ENCODE measurements around the gene DAB2IP.

DAB2IP gene

DNA sequence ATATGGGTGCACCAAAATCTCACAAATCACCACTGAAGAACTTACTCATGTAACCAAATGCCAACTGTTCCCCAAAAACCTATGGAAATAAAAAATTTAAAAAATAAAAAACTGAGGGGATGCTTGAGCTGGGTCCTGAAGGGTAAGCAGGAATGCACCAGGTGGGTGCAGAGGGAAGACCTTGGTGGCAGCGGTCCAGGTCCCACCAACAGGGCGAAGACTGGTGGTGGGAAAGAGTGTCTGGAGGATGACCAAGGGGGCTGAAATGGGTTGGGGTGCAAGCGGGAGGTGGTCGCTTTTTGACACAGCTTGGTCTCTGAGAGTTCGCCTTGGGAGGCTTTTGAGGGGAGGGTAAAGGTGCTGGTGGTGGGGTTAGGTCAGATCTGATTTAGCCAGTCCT lies 3.3 kb upstream of the DAB2IP start:
- Histone ChIP-seq H3K27ac (ENCODE audit: low read depth, low read length) (no peak overlapping the region), H3K4me1 (ENCODE audit: insufficient read depth, low read length) (peaks cover 44% of the 10 kb centered on the region), H3K4me3 (ENCODE audit: low read depth in 1 of 2, low read length in 2 of 2) (no peak overlapping the region), H3K36me3 (ENCODE audit: insufficient read depth, low read length) (no peaks in the 10 kb centered on the region), H3K9me3 (ENCODE audit: low read length) (no peaks in the 10 kb centered on the region), H3K27me3 (ENCODE audit: control insufficient read depth in 1 of 2, insufficient read depth in 2 of 2, low read length in 2 of 2) (no peaks in the 10 kb centered on the region), H3K9ac (ENCODE audit: low read length) (no peak overlapping the region)

DNA sequence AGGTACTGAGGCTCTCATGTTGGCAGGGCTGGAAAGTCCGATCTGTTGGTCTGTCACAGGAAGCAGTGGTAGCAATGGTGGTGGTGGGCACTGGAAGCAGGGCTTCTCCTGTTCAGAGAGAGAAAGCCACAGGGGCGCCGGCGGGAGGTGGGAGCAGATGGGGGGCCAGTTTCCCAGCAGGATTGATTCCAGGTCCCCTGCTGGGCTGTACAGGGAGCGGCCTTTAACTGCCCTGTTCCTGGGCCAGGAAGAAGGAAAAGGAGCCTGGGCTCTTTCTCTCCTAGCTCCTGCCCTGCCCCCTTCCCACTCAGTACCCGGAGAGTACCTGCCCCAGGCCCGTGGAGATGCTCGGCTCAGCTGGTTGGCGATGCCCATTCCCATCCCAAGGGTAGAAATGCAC lies 2.6 kb upstream of the DAB2IP start:
- no peaks in the 10 kb centered on the region for H3K36me3 ChIP-seq (ENCODE audit: insufficient read depth, low read length)
- no peaks in the 10 kb centered on the region for H3K9me3 ChIP-seq (ENCODE audit: low read length)
- no peaks in the 10 kb centered on the region for H3K27me3 ChIP-seq (ENCODE audit: control insufficient read depth in 1 of 2, insufficient read depth in 2 of 2, low read length in 2 of 2)
- no peak overlapping the region for H3K4me3 ChIP-seq (ENCODE audit: low read depth in 1 of 2, low read length in 2 of 2)
- peaks cover 46% of the 10 kb centered on the region for H3K4me1 ChIP-seq (ENCODE audit: insufficient read depth, low read length)
- H3K27ac ChIP-seq (ENCODE audit: low read depth, low read length) = no peak overlapping the region
- no peak overlapping the region for H3K9ac ChIP-seq (ENCODE audit: low read length)

DNA sequence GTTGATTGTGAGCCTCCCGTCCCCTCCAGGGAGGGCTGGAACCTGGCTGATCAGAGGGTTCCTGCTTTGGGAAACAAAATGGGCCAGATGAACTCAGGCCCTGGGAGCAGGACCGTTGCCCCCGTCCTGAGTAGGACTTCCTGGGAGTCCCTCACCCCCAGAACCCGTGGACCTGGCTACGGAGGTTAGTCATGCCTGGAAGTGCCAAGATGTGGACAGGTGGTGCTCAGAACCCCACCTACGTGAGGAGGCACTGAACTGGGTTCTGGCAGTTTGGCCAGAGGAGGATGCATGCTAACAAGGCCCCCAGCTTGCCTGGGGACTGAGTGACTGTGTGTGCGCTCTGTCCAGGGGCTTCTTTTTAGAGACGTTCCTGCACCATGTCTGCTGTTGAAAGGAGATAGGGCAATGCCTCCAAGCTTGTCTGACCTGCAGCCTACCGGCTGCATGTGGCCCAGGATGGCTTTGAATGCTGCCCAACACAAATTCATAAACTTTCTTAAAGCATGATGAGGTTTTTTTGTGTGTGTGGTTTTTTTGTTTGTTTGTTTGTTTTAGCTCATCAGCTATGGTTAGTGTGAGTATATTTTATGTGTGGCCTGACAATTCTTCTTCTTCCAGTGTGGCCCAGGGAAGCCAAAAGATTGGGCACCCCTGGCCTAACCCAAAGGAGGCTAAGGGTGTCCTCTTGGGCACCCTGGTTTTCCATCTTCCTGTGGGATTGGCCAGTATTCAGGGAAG lies 1.8 kb upstream of the DAB2IP start:
- Histone ChIP-seq H3K4me3 (ENCODE audit: low read depth in 1 of 2, low read length in 2 of 2) (no peak overlapping the region), H3K4me1 (ENCODE audit: insufficient read depth, low read length) (peaks cover 47% of the 10 kb centered on the region), H3K27ac (ENCODE audit: low read depth, low read length) (peak overlapping the region; percentile 58), H3K36me3 (ENCODE audit: insufficient read depth, low read length) (no peaks in the 10 kb centered on the region), H3K27me3 (ENCODE audit: control insufficient read depth in 1 of 2, insufficient read depth in 2 of 2, low read length in 2 of 2) (no peaks in the 10 kb centered on the region), H3K9ac (ENCODE audit: low read length) (no peak overlapping the region), H3K9me3 (ENCODE audit: low read length) (no peaks in the 10 kb centered on the region)

DNA sequence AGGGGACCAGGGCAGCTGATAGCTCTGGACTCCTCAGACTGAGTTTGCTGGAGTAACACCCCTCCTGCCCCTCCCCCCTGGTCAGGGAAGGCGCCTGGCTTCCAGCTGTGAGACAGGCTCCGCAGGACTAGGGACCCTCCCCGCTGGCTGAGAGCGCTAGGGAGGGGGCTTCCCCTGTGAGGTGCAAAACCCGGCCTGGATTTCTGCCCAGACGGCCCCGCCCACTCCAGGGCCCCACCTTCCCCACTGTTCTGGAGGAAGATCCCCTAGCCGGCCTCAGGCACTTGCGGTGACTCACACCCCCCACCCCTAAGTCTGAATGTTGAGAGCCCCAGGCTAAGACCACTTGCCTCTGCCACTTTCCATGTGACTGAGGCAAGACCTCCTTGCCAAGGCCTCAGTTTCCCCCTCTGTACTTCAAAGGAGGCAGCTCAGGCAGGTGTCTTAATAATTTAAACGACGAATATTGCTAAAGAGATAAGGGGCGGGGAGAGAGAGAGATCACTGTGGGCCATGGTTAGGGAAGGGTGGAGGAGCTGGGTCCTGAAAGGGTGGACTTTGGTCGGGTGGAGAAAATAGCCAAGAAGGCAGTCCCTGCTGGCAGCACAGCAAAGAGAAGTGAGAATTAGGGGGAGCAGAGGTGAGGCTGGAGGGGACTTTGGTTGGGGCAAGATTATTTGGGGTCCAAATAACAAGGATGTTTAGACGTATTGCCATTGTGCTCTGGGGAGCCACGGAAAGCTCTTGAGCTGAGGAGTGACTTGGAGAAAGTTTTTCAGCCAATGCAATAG lies 1.0 kb upstream of the DAB2IP start:
- H3K4me3 ChIP-seq (ENCODE audit: low read depth in 1 of 2, low read length in 2 of 2) = peak overlapping the region in 1 of 2 donors; percentile 65
- no peaks in the 10 kb centered on the region for H3K9me3 ChIP-seq (ENCODE audit: low read length)
- no peak overlapping the region for H3K9ac ChIP-seq (ENCODE audit: low read length)
- peaks cover 39% of the 10 kb centered on the region for H3K4me1 ChIP-seq (ENCODE audit: insufficient read depth, low read length)
- H3K36me3 ChIP-seq (ENCODE audit: insufficient read depth, low read length) = no peaks in the 10 kb centered on the region
- H3K27me3 ChIP-seq (ENCODE audit: control insufficient read depth in 1 of 2, insufficient read depth in 2 of 2, low read length in 2 of 2) = no peaks in the 10 kb centered on the region
- peak overlapping the region; percentile 58 for H3K27ac ChIP-seq (ENCODE audit: low read depth, low read length)

DNA sequence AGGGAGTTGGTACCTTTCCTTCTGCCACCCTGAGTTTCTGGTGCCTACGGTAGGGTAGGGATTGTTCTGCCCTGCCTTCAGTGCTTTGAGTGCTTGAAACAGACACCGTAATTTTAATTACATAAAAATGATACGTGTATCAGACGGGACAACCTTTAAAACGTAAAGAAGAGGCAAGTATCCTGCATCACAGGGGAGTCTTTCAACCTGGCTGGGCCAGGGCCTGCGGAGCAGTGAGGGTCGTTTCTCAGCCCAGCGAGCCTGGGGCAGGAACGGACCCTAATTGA lies 483 bp upstream of the DAB2IP start:
- no peaks in the 10 kb centered on the region for H3K9me3 ChIP-seq (ENCODE audit: low read length)
- H3K4me1 ChIP-seq (ENCODE audit: insufficient read depth, low read length) = peaks cover 37% of the 10 kb centered on the region
- H3K4me3 ChIP-seq (ENCODE audit: low read depth in 1 of 2, low read length in 2 of 2) = peak overlapping the region; percentile 51 to 65
- no peaks in the 10 kb centered on the region for H3K36me3 ChIP-seq (ENCODE audit: insufficient read depth, low read length)
- H3K27ac ChIP-seq (ENCODE audit: low read depth, low read length) = peak overlapping the region; percentile 28
- H3K9ac ChIP-seq (ENCODE audit: low read length) = no peak overlapping the region
- H3K27me3 ChIP-seq (ENCODE audit: control insufficient read depth in 1 of 2, insufficient read depth in 2 of 2, low read length in 2 of 2) = no peaks in the 10 kb centered on the region

DNA sequence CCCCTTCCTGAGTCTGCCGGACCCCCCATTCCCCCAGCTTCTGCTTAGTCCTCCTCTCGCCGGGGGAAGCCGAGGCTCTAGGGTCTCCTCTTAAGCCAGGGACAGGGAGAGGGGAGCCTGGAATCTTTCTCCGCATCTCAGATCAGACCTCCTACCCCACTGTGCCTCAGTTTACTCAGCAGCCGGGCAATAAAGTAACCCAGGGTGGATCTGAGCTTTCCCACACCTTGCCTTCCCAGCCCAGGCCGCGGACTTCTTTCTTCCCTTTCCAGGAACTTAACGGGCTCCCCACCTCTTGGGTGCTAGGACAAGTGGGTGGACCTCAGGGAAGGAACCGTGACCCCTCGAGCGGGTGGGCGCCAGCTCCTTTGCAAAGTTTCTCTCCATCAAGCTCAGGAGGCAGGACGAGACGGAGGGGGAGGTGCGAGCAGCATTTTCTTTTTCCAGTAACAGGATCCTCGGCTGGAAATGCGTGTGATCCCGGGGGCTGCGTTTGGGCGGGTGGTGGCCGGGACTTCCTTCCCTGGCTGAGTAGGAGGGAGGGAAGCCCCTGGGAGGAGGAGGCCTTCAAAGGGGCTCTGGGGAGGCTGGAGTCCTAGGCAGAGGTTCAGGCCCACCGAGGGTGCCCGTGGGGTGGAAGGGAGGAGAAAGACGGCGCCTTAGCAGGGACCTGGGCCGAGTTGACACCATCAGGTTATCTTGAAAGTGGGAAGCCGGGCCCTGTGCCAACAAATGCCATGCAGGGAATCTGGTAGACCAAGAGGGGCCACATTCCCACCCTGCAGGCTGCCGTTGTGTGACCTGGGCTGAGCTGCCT lies 795 bp downstream of the DAB2IP start:
- Histone ChIP-seq H3K4me1 (ENCODE audit: insufficient read depth, low read length) (peaks cover 40% of the 10 kb centered on the region), H3K36me3 (ENCODE audit: insufficient read depth, low read length) (no peaks in the 10 kb centered on the region), H3K9ac (ENCODE audit: low read length) (peak overlapping the region; percentile 30), H3K27ac (ENCODE audit: low read depth, low read length) (peak overlapping the region; percentile 45), H3K9me3 (ENCODE audit: low read length) (no peaks in the 10 kb centered on the region), H3K27me3 (ENCODE audit: control insufficient read depth in 1 of 2, insufficient read depth in 2 of 2, low read length in 2 of 2) (no peaks in the 10 kb centered on the region), H3K4me3 (ENCODE audit: low read depth in 1 of 2, low read length in 2 of 2) (peak overlapping the region; percentile 51 to 65)

DNA sequence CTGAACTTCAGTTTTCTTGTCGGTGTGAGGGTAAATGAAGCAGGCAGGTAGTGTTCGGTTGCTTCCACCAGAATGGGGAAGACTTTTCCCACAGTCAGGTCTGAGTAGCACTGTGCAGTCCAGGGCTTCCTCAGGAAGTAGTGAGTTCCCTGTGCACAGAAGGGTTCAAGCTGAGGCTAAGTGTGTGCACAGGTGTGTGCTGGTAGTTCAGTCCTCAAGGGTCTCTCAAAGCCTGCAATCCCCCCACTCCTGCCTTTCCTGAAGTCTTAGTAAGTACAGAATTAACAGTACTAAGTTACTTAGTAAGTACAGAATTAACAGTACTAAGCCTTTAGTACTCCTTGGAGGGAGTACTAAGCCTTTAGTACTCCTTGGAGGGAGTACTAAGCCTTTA lies 1.4 kb downstream of the DAB2IP start:
- Histone ChIP-seq H3K4me3 (ENCODE audit: low read depth in 1 of 2, low read length in 2 of 2) (peak overlapping the region in 1 of 2 donors; percentile 65), H3K36me3 (ENCODE audit: insufficient read depth, low read length) (no peaks in the 10 kb centered on the region), H3K9ac (ENCODE audit: low read length) (peak overlapping the region; percentile 30), H3K27ac (ENCODE audit: low read depth, low read length) (no peak overlapping the region), H3K4me1 (ENCODE audit: insufficient read depth, low read length) (peaks cover 46% of the 10 kb centered on the region), H3K9me3 (ENCODE audit: low read length) (no peaks in the 10 kb centered on the region), H3K27me3 (ENCODE audit: control insufficient read depth in 1 of 2, insufficient read depth in 2 of 2, low read length in 2 of 2) (no peaks in the 10 kb centered on the region)

DNA sequence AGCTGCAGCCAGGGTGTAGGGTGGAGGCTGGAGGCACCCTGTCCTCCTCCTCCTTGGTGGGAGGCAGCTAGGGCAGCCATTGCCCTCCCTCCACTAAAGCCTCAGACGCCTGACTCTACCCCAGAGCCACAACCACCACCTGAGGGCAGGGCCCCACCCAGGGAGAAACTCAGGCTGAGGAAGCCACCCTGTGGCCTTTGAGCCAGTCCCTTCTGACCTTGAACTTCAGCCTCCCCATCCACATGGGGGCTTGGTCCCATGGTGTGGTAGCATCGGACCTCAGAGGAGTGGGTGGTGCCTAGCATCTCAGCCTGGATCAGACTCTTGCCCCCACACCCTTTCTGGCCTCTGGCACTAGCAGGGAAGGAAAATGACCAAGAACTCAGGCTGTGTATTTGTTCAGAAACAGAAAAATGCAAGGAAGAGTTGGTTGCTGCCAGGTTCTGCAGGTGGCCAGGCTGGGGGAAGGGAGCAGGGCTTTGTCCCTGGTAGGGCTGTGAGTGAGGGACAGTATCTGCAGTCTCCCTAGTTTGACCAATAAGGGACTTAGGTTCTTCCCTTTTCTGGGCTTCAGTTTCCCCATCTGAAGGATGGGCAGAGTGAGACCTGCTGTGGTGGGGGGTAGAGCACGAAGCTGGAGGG lies 3.2 kb downstream of the DAB2IP start:
- Histone ChIP-seq H3K4me3 (ENCODE audit: low read depth in 1 of 2, low read length in 2 of 2) (no peak overlapping the region), H3K4me1 (ENCODE audit: insufficient read depth, low read length) (peaks cover 54% of the 10 kb centered on the region), H3K27me3 (ENCODE audit: control insufficient read depth in 1 of 2, insufficient read depth in 2 of 2, low read length in 2 of 2) (no peaks in the 10 kb centered on the region), H3K9me3 (ENCODE audit: low read length) (no peaks in the 10 kb centered on the region), H3K9ac (ENCODE audit: low read length) (no peak overlapping the region), H3K36me3 (ENCODE audit: insufficient read depth, low read length) (no peaks in the 10 kb centered on the region), H3K27ac (ENCODE audit: low read depth, low read length) (no peak overlapping the region)

DNA sequence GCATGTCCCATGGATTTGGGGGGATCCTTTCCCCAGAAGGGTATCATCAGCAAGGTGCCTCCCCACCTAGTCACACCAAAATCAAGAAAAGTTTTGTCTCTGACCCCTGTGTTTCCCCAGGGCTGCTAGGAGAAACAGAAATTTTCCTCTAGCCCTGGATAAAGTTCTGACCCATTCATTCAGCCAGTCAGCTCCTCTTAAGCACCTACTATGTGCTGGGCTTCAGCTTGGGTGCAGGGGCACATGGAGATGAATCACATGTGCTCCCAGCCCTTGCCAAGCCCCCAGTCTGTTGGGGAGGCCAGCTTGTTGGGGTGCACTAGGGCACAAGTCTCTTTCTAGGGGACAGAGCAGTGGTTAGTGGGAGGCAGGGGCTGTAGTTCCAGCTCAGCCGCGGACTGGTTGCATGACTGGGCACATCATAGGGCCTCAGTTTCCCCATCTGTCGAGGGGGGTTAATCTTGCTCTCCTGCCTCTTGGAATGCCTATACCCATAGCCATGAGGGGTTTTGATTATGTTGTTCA lies 3.9 kb downstream of the DAB2IP start:
- Histone ChIP-seq H3K9me3 (ENCODE audit: low read length) (no peaks in the 10 kb centered on the region), H3K4me3 (ENCODE audit: low read depth in 1 of 2, low read length in 2 of 2) (no peak overlapping the region), H3K9ac (ENCODE audit: low read length) (no peak overlapping the region), H3K27me3 (ENCODE audit: control insufficient read depth in 1 of 2, insufficient read depth in 2 of 2, low read length in 2 of 2) (no peaks in the 10 kb centered on the region), H3K27ac (ENCODE audit: low read depth, low read length) (no peak overlapping the region), H3K4me1 (ENCODE audit: insufficient read depth, low read length) (peaks cover 48% of the 10 kb centered on the region), H3K36me3 (ENCODE audit: insufficient read depth, low read length) (no peaks in the 10 kb centered on the region)

DNA sequence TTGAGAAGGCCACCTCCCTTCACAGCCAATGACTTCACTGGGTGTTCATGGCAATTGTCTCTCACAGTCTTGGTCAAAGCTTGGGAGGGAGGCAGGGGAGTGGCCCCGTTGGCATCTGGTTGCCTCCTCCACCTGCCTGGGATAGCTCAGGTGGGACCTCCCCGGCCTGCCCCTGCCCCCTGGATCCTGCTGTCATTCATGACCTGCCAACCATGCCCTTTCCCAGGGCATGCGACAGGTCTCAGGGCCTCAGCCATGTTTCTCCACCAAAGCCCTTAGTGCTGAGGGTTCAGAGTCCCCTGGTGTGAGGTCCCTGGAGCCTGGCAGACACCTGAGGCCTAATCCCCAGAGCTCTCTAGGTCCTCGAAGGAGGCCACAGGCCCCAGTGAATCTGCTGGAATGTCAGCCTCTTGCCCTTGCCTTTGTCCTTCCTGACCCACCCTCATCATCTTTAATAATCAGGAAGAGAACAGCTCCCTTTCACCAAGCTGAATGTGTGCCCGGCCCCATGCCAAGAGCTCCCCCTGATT lies 5.6 kb downstream of the DAB2IP start:
- Histone ChIP-seq H3K4me1 (ENCODE audit: insufficient read depth, low read length) (peaks cover 36% of the 10 kb centered on the region), H3K27ac (ENCODE audit: low read depth, low read length) (no peak overlapping the region)

DNA sequence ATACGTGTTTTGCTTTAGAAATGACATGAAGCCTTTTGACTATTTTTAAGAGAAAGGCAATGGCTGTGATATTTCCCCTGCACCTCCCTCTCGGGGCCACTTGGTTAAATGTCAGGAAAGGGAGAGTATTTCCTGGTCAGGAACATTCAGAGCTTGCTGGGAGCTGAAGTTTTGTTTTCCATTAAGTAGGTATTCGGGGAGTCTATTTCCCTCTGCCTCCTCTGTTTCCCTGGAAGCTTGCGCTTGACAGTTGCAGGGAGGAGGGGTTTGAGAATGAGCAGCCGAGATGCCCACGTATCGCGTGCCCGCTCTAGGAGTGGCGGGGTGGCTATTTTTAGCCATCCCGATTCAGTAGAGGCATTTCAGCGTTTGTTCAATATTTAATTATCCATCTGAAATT lies 6.7 kb downstream of the DAB2IP start:
- Histone ChIP-seq H3K9ac (ENCODE audit: low read length) (no peak overlapping the region), H3K27me3 (ENCODE audit: control insufficient read depth in 1 of 2, insufficient read depth in 2 of 2, low read length in 2 of 2) (no peaks in the 10 kb centered on the region), H3K27ac (ENCODE audit: low read depth, low read length) (peak overlapping the region; percentile 31), H3K36me3 (ENCODE audit: insufficient read depth, low read length) (no peaks in the 10 kb centered on the region), H3K9me3 (ENCODE audit: low read length) (no peaks in the 10 kb centered on the region), H3K4me1 (ENCODE audit: insufficient read depth, low read length) (peaks cover 25% of the 10 kb centered on the region), H3K4me3 (ENCODE audit: low read depth in 1 of 2, low read length in 2 of 2) (peak overlapping the region in 1 of 2 donors; percentile 22)

More for the DNA sequence above, 5.6 kb downstream of the DAB2IP start:
- Histone ChIP-seq H3K9ac (ENCODE audit: low read length) (no peak overlapping the region), H3K4me3 (ENCODE audit: low read depth in 1 of 2, low read length in 2 of 2) (no peak overlapping the region), H3K27me3 (ENCODE audit: control insufficient read depth in 1 of 2, insufficient read depth in 2 of 2, low read length in 2 of 2) (no peaks in the 10 kb centered on the region), H3K9me3 (ENCODE audit: low read length) (no peaks in the 10 kb centered on the region), H3K36me3 (ENCODE audit: insufficient read depth, low read length) (no peaks in the 10 kb centered on the region)

Measured in muscle layer of colon (tissue), 2 donors.